ENCODE results near the gene APP. TPM values are rescaled to one million over a fixed set of nuclear protein-coding genes. Genes with fewer than 3 reads are reported as not detected.

Gene APP
- total RNA-seq, 3 donors from 2014 or later = 270 to 546 (median 383) TPM

GRCh38 chr21:25858325-25858724, 312.2 kb downstream of the APP start:
- Histone ChIP-seq H3K36me3 (no peaks in the 10 kb centered on the region), H3K9me3 (no peaks in the 10 kb centered on the region), H3K4me1 (no peaks in the 10 kb centered on the region), H3K4me3 (no peak overlapping the region), H3K27me3 (no peaks in the 10 kb centered on the region), H3K27ac (no peak overlapping the region)
- intact Hi-C loops (cut with DNase I; ENCODE audit: low total_unique reads) = no loop called here
- no peak for TF ChIP-seq POLR2AphosphoS5 (IDR thresholded peaks at IDR 0.05)
- TF ChIP-seq POLR2A (IDR thresholded peaks at IDR 0.05) = no peak
- no peak for TF ChIP-seq CTCF (IDR thresholded peaks at IDR 0.05)
- DNase-seq (ENCODE audit: low spot score in 2 of 2) = no peak

- Histone ChIP-seq H3K27ac (no peak overlapping the region), H3K4me3 (no peak overlapping the region), H3K9me3 (no peaks in the 10 kb centered on the region), H3K27me3 (no peaks in the 10 kb centered on the region), H3K36me3 (no peaks in the 10 kb centered on the region), H3K4me1 (no peaks in the 10 kb centered on the region)
- no peak for DNase-seq (ENCODE audit: low spot score in 2 of 2)
- intact Hi-C loops (cut with DNase I; ENCODE audit: low total_unique reads) = no loop called here
- TF ChIP-seq CTCF (IDR thresholded peaks at IDR 0.05) (no peak), POLR2AphosphoS5 (IDR thresholded peaks at IDR 0.05) (no peak), POLR2A (IDR thresholded peaks at IDR 0.05) (no peak)
These were observed 313.1 kb downstream of the APP start for GRCh38 chr21:25857308-25858074.

- no peak for DNase-seq (ENCODE audit: low spot score in 2 of 2)
- intact Hi-C loops (cut with DNase I; ENCODE audit: low total_unique reads) = no loop called here
- no peaks in the 10 kb centered on the region for H3K4me1 ChIP-seq
- no peak overlapping the region for H3K27ac ChIP-seq
- no peaks in the 10 kb centered on the region for H3K36me3 ChIP-seq
- H3K9me3 ChIP-seq = no peaks in the 10 kb centered on the region
- H3K27me3 ChIP-seq = no peaks in the 10 kb centered on the region
- TF ChIP-seq POLR2AphosphoS5 (IDR thresholded peaks at IDR 0.05) (no peak), POLR2A (IDR thresholded peaks at IDR 0.05) (no peak), CTCF (IDR thresholded peaks at IDR 0.05) (no peak)
- H3K4me3 ChIP-seq = no peak overlapping the region
These were observed 315.0 kb downstream of the APP start for GRCh38 chr21:25855576-25855975.

- TF ChIP-seq CTCF (IDR thresholded peaks at IDR 0.05) (no peak), POLR2A (IDR thresholded peaks at IDR 0.05) (no peak)
- DNase-seq (ENCODE audit: low spot score in 2 of 2) = no peak
- Histone ChIP-seq H3K27ac (no peak overlapping the region), H3K36me3 (no peaks in the 10 kb centered on the region), H3K4me1 (no peaks in the 10 kb centered on the region), H3K9me3 (peaks cover 0 to 6% of the 10 kb centered on the region in 2 donors), H3K4me3 (no peak overlapping the region), H3K27me3 (no peaks in the 10 kb centered on the region)
- intact Hi-C loops (cut with DNase I; ENCODE audit: low total_unique reads) = no loop called here
These were observed 320.3 kb downstream of the APP start for GRCh38 chr21:25850126-25850842.

GRCh38 chr21:25848309-25848708, 322.3 kb downstream of the APP start:
- no peak for DNase-seq (ENCODE audit: low spot score in 2 of 2)
- H3K4me3 ChIP-seq = no peak overlapping the region
- no peaks in the 10 kb centered on the region for H3K27me3 ChIP-seq
- intact Hi-C loops (cut with DNase I; ENCODE audit: low total_unique reads) = no loop called here
- H3K36me3 ChIP-seq = no peaks in the 10 kb centered on the region
- H3K27ac ChIP-seq = no peak overlapping the region
- TF ChIP-seq POLR2A (IDR thresholded peaks at IDR 0.05) (no peak), POLR2AphosphoS5 (IDR thresholded peaks at IDR 0.05) (no peak), CTCF (IDR thresholded peaks at IDR 0.05) (no peak)
- peaks cover 0 to 6% of the 10 kb centered on the region in 2 donors for H3K9me3 ChIP-seq
- no peaks in the 10 kb centered on the region for H3K4me1 ChIP-seq

Measured in breast epithelium (tissue), 4 donors.